Right cardiac atrium (tissue), 5 donors: ENCODE data around the gene PLEKHM2. TPM values are rescaled to one million over a fixed set of nuclear protein-coding genes. Genes with fewer than 3 reads are reported as not detected.
A peak's percentile ranks its signal among the peaks of the same experiment; 100 is the strongest.

Experiments used
- ATAC-seq, 2 donors: fragments of 200-7000 bp; cut with Tn5 transposase; one replicate each; pipeline versions ENCODE4 v1.8.0 to v1.9.1; 2020; ENCODE audit warnings: moderate library complexity in 2 of 2, mild to moderate bottlenecking in 1 of 2
- DNase-seq, 3 donors: peaks; one replicate each; pipeline ENCODE4 v3.0.0-alpha.2; 2020
- H3K27ac ChIP-seq: one replicate; pipeline ENCODE4 v1.5.1; 2013; ENCODE audit warnings: mild to moderate bottlenecking, low read length, control low read depth, moderate library complexity
- H3K27me3 ChIP-seq: one replicate; pipeline ENCODE4 v1.6.1; 2013; ENCODE audit not compliant: control insufficient read depth, insufficient read depth
- H3K4me1 ChIP-seq: one replicate; pipeline ENCODE4 v1.6.1; 2013; ENCODE audit warnings: low read length; ENCODE audit not compliant: control insufficient read depth, insufficient read depth
- H3K4me3 ChIP-seq: one replicate; pipeline ENCODE4 v1.5.1; 2013; ENCODE audit warnings: low read length, control low read depth
- H3K9me3 ChIP-seq: one replicate; pipeline ENCODE4 v1.6.1; 2013; ENCODE audit warnings: low read length; ENCODE audit not compliant: control insufficient read depth
- WGBS: extraction: QIAGEN DNeasy Blood & Tissue Kit; methylation state at CpG from one replicate; pipeline ENCODE4 v1.1.7; 2013; 5-methylcytosine and 5-hydroxymethylcytosine counted together
- intact Hi-C, 4 donors: fragments of 100-400 bp; cut with DNase I; formaldehyde crosslinking; loops; one replicate each; pipeline versions ENCODE4 v1.11.0 to v1.14.0; 2022 to 2023
- polyA plus RNA-seq: library from polyadenylated mRNA; stranded (reverse); fragments of 200-250 nt; gene quantifications from one replicate; pipeline ENCODE4 v1.2.3, GENCODE V29; 2013
- total RNA-seq, 4 donors: library from RNA; stranded (reverse); fragmentation: NEBNext Ultra II Directional; extraction: Animal tissue kit (Norgen Biotek cat#: 25700); gene quantifications; one replicate each; pipeline ENCODE4 v1.2.1, GENCODE V29; 2021
- donor health status: healthy with polysubstance abuse.
- donor health status: DM: no; HTN: yes; CAD: no.
- donor health status: DM: no; HTN: no; CAD: no.
- donor health status: DM: no; HTN: yes; CAD: no; lungs with severe emphysema.
- donor health status: DM: yes; HTN: yes; CAD: no.

The PLEKHM2 gene
- total and polyA plus RNA-seq, 5 donors = 71.8 to 85.1 (median 73.4) TPM

DNA sequence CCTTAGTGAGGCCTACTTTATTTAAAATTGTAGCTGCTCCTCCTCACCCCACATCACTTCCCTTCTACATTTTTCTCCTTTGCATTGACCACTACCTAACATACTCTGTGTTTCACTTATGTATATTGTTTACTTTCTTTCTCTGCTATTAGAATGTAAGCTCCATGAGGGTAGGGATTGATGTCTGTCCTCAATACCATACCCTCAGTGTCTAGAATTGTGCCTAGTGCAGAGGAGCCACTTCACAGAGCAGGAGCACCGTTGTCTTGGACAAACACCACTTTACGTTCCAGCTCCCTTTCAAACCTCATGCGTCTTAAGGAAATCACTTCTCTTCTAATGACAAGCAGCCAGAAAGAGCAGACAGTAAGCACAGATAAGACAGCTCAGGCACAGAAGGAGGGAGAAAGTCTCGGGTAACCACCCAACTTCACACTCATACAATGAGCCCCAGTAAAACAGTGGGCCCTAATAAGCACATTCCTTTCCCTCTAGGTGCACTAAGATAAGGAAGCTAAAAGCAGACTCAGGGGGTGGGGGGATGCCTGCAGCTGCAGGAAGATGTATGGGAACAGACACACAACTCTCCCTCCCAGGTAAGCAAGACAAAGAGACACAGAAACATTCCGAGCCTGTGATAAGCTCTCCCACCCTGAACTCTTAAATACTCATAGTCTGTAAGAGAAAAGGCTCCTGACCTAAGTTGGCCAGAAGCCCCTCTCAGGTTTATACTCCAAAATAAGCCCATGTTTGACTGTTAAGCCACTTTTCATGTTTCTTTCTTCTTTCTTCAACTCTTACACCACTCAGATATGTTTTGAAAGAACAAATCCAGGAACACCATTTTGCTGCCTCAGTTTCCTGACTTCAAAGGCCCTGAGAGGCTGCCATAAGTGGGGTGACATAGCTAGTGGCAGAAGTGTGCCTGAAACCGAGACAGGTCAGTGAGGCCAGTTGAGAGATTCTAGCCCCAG is 7.1 kb upstream of the PLEKHM2 start:
- WGBS = 79% methylated on average over 6 of the region's 6 CpGs
- no peak for ATAC-seq
- Histone ChIP-seq H3K9me3 (no peaks in the 10 kb centered on the region), H3K4me3 (no peak overlapping the region), H3K27ac (no peak overlapping the region), H3K4me1 (no peaks in the 10 kb centered on the region), H3K27me3 (no peaks in the 10 kb centered on the region)
- intact Hi-C loops = no loop called here
- no peak for DNase-seq

DNA sequence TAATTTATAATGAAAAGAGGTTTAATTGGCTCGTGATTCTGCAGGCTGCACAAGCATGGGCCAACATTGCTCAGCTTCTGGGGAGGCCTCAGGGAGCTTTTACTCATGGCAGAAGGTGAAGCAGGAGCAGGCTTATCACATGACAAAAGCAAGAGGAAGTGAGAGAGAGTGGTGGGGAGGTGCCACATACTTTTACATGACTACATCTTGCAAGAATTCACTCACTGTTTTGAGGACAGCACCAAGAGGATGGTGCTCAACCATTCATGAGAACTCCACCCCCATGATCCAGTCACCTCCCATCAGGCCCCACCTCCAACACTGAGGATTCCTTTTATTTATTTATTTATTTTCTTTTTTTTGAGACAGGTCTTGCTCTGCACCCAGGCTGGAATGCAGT is 5.5 kb upstream of the PLEKHM2 start:
- ATAC-seq (no peak), DNase-seq (no peak)
- WGBS = 85% methylated on average over 1 of the region's 1 CpG
- Histone ChIP-seq H3K27ac (no peak overlapping the region), H3K4me3 (no peak overlapping the region), H3K9me3 (no peaks in the 10 kb centered on the region), H3K4me1 (no peaks in the 10 kb centered on the region), H3K27me3 (no peaks in the 10 kb centered on the region)
- intact Hi-C loops = no loop called here

DNA sequence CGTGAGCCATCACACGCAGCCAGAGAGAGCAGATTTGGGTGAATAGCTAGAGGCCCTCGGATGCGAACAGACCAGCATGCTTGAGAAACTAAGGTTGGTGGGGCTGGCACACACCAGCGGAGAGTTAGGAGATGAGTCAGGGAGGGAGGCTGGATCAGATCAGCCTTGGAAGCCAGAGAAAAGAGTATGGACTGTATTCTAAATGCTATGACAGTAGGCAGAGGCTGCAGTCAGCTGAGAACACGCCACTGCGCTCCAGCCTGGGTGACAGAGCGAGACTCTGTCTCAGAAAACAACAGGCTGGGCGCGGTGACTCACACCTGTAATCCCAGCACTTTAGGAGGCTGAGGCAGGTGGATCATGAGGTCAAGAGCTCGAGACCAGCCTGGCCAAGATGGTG is 4.0 kb upstream of the PLEKHM2 start:
- Histone ChIP-seq H3K27me3 (no peaks in the 10 kb centered on the region), H3K27ac (no peak overlapping the region), H3K4me3 (no peak overlapping the region), H3K9me3 (no peaks in the 10 kb centered on the region), H3K4me1 (no peaks in the 10 kb centered on the region)
- intact Hi-C loops = no loop called here
- ATAC-seq (no peak), DNase-seq (no peak)
- WGBS = 95% methylated on average over 11 of the region's 11 CpGs

DNA sequence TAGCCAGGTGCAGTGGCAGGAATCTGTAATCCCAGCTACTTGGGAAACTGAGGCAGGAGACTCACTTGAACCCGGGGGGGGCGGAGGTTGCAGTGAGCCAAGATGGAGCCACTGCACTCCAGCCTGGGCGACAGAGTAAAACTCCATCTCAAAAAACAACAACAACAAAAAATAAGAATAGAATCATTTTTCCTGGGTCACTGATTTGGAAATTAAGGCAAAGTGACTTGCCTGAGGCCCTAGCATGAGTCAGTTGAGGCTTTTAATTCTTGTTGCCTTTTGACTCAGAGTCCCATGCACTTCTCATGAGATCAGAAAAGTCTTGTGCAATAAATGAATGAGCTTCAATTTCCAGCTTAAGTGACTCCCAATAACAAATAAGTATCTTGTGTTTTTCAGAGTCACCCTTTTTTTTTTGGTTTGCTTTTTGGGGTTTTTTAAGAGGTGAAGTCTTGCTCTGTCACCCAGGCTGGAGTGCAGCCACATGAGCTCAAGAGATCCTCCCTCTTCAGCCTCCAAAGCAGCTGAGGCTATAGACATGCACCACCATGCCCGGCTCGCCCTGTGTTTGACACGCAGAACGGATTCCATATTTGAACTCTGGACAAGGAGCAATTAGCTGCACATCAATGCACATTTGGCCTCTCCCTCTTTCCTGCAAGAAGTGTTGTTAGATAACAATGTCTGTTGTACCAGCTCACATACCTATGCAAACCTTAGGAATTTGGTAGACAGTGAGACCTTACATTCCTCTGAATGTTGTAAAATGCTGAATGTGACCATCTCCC is 3.4 kb upstream of the PLEKHM2 start:
- DNase-seq (no peak), ATAC-seq (no peak)
- no peaks in the 10 kb centered on the region for H3K9me3 ChIP-seq
- intact Hi-C loops = no loop called here
- no peaks in the 10 kb centered on the region for H3K27me3 ChIP-seq
- peak overlapping the region; percentile 37 for H3K27ac ChIP-seq
- no peaks in the 10 kb centered on the region for H3K4me1 ChIP-seq
- no peak overlapping the region for H3K4me3 ChIP-seq
- WGBS = 82% methylated on average over 7 of the region's 7 CpGs

DNA sequence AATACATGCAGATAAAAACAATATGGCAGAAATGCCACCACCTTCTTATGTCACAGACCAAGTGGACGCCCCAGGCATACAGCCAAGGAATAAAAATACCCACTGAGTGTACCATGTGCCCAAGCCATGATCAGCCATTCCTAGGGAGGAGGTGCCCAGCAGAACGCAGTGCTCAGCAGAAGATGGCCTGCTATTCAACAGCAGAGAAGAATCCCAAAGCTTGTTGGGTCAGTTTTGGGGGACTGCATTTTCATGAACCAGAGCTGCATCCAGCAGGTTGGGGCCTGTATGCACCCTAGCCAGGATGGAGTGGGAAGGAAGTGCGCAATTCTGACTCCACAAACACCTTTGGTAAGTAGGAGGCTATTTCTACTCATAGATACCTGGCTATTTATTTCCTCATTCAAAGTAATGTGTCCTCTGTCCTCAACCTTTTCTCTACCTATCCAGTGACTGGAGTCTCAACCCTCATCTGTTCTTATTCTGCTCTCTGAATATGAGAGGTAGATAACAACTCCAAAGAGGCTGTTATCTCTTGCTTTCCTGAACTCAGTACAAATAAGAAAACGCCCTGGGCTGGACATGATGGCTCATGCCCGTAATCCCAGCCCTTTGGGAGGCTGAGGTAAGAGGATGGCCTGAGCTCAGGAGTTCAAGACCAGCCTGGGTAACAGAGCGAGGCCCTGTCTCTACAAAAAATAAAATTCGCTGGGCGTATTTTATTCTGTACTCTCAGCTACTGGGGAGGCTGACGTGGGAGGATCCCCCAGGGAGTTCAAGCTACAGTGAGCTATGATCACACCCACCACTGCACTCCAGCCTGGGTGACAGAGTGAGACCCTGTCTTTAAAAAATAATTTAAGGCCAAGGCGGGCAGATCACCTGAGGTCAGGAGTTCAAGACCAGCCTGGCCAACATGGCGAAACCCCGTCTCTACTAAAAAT is 2.5 kb upstream of the PLEKHM2 start:
- H3K27ac ChIP-seq = peak overlapping the region; percentile 44
- intact Hi-C loops = no loop called here

DNA sequence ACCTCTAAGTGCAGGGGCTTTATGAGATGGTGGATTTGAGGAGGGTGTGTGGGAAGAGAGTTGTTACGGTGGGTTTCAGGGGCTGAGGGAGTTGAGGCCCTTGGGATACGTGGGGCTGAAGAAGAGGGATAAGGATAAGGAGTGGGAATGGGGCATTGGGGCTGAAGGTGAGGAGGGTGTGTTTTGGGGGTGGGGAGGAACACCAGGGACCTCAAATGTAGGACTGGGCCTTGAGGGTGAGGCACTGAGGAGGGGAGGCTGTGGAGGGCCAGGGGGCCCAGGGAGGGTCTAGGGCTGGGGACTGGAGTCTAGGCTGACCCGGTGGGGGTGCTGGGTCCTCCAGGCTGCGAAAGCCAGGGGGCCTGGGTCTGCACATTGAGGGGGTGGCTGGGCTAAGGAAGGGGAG is 1.2 kb upstream of the PLEKHM2 start:
- no peaks in the 10 kb centered on the region for H3K9me3 ChIP-seq
- no peaks in the 10 kb centered on the region for H3K27me3 ChIP-seq
- ATAC-seq (peak; percentile 6 to 8), DNase-seq (no peak)
- intact Hi-C loops = no loop called here
- no peak overlapping the region for H3K4me3 ChIP-seq
- 96% methylated on average over 4 of the region's 4 CpGs for WGBS
- H3K27ac ChIP-seq = peak overlapping the region; percentile 39
- no peaks in the 10 kb centered on the region for H3K4me1 ChIP-seq

More for the DNA sequence above, 2.5 kb upstream of the PLEKHM2 start:
- Histone ChIP-seq H3K4me3 (no peak overlapping the region), H3K4me1 (no peaks in the 10 kb centered on the region), H3K27me3 (no peaks in the 10 kb centered on the region), H3K9me3 (no peaks in the 10 kb centered on the region)
- ATAC-seq (peak in 1 of 2 donors; percentile 29), DNase-seq (no peak)
- WGBS = 78% methylated on average over 12 of the region's 12 CpGs

DNA sequence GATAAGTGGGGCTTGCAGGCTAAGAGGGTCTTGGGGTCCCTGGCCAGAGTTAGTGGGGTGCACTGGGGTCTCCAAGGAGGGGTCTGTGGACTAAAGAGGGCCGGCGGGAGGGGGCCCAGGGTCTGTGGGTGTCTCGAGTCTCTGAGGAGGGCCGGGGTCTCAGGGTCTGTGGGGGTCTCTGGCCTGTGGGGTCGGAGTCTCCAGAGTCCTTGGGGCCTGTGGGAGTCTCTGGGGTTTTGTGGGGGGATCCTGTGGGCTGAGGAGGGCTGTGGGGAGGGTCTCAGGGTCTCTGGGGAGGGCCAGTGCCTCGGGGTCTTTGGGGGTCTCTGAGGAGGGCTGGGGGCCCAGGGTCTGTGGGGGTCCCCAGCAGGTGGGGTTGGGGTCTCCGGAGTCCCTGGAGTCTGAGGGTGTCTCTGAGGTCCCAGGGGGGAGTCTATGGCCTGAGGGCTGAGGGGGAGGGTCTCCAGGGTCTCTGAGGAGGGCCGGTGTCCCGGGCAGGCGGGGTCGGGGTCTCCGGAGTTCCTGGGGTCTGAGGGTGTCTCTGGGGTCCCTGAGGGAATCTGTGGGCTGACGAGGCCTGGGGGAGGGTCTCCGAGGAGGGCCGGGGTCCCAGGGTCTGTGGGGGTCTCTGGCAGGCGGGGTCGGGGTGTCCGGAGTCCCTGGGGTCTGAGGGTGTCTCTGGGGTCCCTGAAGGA is 628 bp upstream of the PLEKHM2 start:
- peak in 2 of 3 donors; percentile 62 to 66 for DNase-seq
- H3K4me3 ChIP-seq = peak overlapping the region; percentile 95
- intact Hi-C loops = no loop called here
- ATAC-seq = peak; percentile 27 to 34
- no peaks in the 10 kb centered on the region for H3K4me1 ChIP-seq
- H3K27ac ChIP-seq = peak overlapping the region; percentile 95
- WGBS = 42% methylated on average over 18 of the region's 18 CpGs
- no peaks in the 10 kb centered on the region for H3K9me3 ChIP-seq
- H3K27me3 ChIP-seq = no peaks in the 10 kb centered on the region

DNA sequence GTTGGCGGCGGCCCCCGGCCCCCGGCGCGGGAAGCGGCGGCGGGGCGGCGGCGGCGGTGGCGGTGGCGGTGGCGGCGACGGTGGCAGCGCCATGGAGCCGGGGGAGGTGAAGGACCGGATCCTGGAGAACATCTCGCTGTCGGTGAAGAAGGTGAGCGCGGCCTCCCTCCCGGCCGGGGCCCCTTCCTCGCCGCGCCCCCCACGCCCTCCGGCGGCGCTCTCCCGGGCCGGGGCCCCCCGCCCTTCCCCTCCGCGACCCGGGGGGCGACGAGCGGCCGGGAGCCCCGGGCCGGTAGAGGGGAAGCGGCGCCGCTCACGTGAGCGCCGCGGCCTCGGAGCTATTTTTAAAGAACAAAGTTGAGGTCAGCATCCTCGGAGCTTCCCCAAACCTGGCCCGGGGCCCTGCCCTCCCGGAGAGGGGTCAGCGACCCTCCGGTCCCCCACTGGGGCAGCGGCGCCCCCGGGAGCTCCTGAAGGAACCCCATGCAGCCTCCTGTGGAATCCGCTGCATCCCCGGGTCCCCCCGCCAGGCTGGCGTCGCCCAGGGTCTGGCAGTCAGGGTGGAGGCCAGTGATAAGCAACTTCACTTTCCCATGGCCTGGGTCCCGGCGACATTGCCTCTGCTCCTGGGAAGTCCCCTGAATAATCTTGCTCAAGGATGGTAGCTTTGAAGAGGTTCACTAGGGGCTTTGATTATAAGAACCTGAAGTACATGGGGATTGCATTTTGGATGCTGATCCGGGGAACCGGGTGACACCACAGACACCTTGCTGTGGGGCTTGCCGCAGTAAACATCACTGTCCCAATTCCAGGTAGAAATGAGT is 560 bp downstream of the PLEKHM2 start:
- Histone ChIP-seq H3K4me3 (peak overlapping the region; percentile 95), H3K4me1 (no peaks in the 10 kb centered on the region), H3K27ac (peak overlapping the region; percentile 72), H3K27me3 (no peaks in the 10 kb centered on the region), H3K9me3 (no peaks in the 10 kb centered on the region)
- intact Hi-C loops = no loop called here
- under 1% methylated on average over 71 of the region's 72 CpGs for WGBS
- DNase-seq (peak; percentile 50 to 83 (median 82)), ATAC-seq (peak; percentile 42 to 61)

DNA sequence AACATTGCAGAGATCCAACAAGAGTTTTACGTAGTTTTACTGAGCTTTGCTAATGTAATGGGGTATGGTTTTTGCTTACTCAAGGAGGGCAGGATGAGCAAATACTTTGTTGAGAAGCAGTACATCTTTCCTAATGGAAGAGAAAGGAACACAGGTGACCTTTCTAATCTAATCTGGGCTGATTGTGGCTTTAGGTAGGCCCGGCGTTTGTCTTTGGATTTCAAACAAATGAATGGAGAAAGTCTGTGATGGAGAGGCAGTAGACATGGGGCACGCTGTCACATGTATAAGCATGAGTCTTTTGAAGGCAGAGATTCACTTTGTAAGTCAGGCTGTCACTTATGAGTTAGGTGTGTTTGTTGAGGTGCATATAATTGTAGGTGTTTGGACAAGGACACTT is 1.7 kb downstream of the PLEKHM2 start:
- no peak for DNase-seq
- H3K4me3 ChIP-seq = peak overlapping the region; percentile 95
- no peaks in the 10 kb centered on the region for H3K27me3 ChIP-seq
- intact Hi-C loops = no loop called here
- H3K4me1 ChIP-seq = peaks cover 3% of the 10 kb centered on the region
- WGBS = 47% methylated on average over 4 of the region's 4 CpGs
- no peak for ATAC-seq
- no peaks in the 10 kb centered on the region for H3K9me3 ChIP-seq
- H3K27ac ChIP-seq = peak overlapping the region; percentile 34
